K562 (cell line): ENCODE results near the gene LRRC3B. TPM values are rescaled to one million over a fixed set of nuclear protein-coding genes. Genes with fewer than 3 reads are reported as not detected.

Experiments used
- CBX2 ChIP-seq: fragments of 200-600 bp; sonication (generic); IDR thresholded peaks from one replicate; pipeline ENCODE4 v1.6.1; 2012; ENCODE audit warnings: mild to moderate bottlenecking, low read length, inconsistent platforms; ENCODE audit not compliant: insufficient read depth, poor library complexity, severe bottlenecking
- FIP1L1 ChIP-seq: fragments of 200-400 bp; formaldehyde crosslinking; IDR thresholded peaks from 2 replicates; pipeline ENCODE4 v1.6.1; 2018; ENCODE audit warnings: mild to moderate bottlenecking, low read depth, low read length; ENCODE audit not compliant: poor library complexity, severe bottlenecking
- HDAC2 ChIP-seq: fragments of 450-650 bp; IDR thresholded peaks from 2 replicates; pipeline ENCODE4 v1.6.1; 2016; ENCODE audit warnings: mild to moderate bottlenecking
- HDAC6 ChIP-seq: IDR thresholded peaks from 2 replicates; pipeline ENCODE4 v1.6.1; 2012; ENCODE audit warnings: low read depth, mild to moderate bottlenecking, control low read depth, inconsistent platforms, low read length, moderate library complexity
- HDAC8 ChIP-seq: fragments of 450-650 bp; IDR thresholded peaks from 2 replicates; pipeline ENCODE4 v1.6.1; 2016; ENCODE audit warnings: mild to moderate bottlenecking, missing genetic modification characterization, moderate library complexity, missing compliant biosample characterization
- MAZ ChIP-seq, 2 experiments: fragments of 450-650 bp in 1 of 2; sonication (generic) in 1 of 2; formaldehyde crosslinking; IDR thresholded peaks in 1 of 2; conservative IDR thresholded peaks in 1 of 2; 2 replicates each; pipeline versions ENCODE4 v1.4.0 to v1.5.0; 2020; ENCODE audit warnings: mild to moderate bottlenecking in 1 of 2, missing genetic modification reagents in 1 of 2
- NR4A1 ChIP-seq, 2 experiments: fragments of 250-450 bp in 1 of 2; fragments of 450-650 bp in 1 of 2; sonication (Bioruptor Pico) in 1 of 2; IDR thresholded peaks; 2 replicates each; pipeline versions ENCODE4 v1.4.0 to v1.6.1; 2016 to 2020; ENCODE audit warnings: mild to moderate bottlenecking in 2 of 2, missing compliant biosample characterization in 1 of 2, missing genetic modification characterization in 1 of 2, moderate library complexity in 1 of 2
- SETDB1 ChIP-seq: IDR thresholded peaks from one replicate; pipeline ENCODE4 v1.6.1; 2012; ENCODE audit warnings: low read length, control low read depth, inconsistent platforms
- ZNF436 ChIP-seq: fragments of 250-450, 450-650 bp; sonication (Bioruptor Pico); formaldehyde crosslinking; IDR thresholded peaks from 2 replicates; pipeline ENCODE4 v1.7.0; 2020; ENCODE audit warnings: mild to moderate bottlenecking
- polyA plus RNA-seq, 8 experiments: library from polyadenylated mRNA; depleted of rRNA in 4 of 8; stranded (reverse) in 5 of 8; unstranded in 3 of 8; fragments of >200 nt; fragmentation: Nextera tagmentation in 2 of 8; fragmentation: Illumina TruSeq in 1 of 8; extraction: Ambion mirVana in 2 of 8; extraction: Trizol in 1 of 8; gene quantifications; 2 replicates each; pipeline versions ENCODE4 v1.2.1 to v1.2.3, GENCODE V29; 2011 to 2014; ENCODE audit warnings: inconsistent platforms in 1 of 8, missing spikeins in 1 of 8
- total RNA-seq, 7 experiments: library from RNA; depleted of rRNA in 6 of 7; stranded (reverse); fragments of >200 nt in 6 of 7; fragmentation: Illumina TruSeq in 2 of 7; extraction: Trizol in 2 of 7; gene quantifications; 2 replicates each; pipeline versions ENCODE4 v1.2.1 to v1.2.3, GENCODE V29; 2011 to 2021; ENCODE audit warnings: low replicate concordance in 1 of 7
- TF ChIP-seq, protein P1 (sequence below), 2 experiments: fragments of 450-650 bp in 1 of 2; sonication (generic) in 1 of 2; formaldehyde crosslinking in 1 of 2; IDR thresholded peaks; 2 replicates each; pipeline versions ENCODE4 v1.7.1 to v1.9.0; 2016 to 2022; ENCODE audit warnings: inconsistent platforms in 1 of 2, mild to moderate bottlenecking in 1 of 2, missing genetic modification reagents in 1 of 2
- TF ChIP-seq, protein P2 (sequence below): fragments of 450-650 bp; IDR thresholded peaks from 2 replicates; pipeline ENCODE4 v1.6.1; 2017; ENCODE audit warnings: antibody characterized with exemption

Gene LRRC3B
- total and polyA plus RNA-seq, 9 of the 15 experiments (the other 6 are each of a cell fraction or from before 2014, with no cell fraction given): under 0.01 to 0.33 TPM; not detected in 7

DNA sequence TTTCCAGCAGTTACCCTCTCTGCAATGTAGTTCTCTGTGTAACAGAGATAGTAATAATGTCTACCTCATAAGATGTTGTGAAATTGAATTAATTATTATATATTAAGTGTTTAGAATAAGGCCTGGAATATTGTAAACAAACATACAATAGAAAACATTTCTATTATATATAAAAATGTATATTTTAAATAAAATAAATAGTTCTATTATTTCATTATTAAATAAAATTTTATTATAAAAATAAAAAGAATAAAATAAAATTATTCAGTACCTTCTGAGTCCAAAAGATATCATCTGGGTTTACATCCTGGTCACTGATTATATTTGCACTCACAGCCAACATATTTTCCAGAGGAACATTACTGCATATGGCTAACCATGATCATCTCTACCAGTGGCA is 135.4 kb downstream of the LRRC3B start (continued):
- TF ChIP-seq, protein P1, sequence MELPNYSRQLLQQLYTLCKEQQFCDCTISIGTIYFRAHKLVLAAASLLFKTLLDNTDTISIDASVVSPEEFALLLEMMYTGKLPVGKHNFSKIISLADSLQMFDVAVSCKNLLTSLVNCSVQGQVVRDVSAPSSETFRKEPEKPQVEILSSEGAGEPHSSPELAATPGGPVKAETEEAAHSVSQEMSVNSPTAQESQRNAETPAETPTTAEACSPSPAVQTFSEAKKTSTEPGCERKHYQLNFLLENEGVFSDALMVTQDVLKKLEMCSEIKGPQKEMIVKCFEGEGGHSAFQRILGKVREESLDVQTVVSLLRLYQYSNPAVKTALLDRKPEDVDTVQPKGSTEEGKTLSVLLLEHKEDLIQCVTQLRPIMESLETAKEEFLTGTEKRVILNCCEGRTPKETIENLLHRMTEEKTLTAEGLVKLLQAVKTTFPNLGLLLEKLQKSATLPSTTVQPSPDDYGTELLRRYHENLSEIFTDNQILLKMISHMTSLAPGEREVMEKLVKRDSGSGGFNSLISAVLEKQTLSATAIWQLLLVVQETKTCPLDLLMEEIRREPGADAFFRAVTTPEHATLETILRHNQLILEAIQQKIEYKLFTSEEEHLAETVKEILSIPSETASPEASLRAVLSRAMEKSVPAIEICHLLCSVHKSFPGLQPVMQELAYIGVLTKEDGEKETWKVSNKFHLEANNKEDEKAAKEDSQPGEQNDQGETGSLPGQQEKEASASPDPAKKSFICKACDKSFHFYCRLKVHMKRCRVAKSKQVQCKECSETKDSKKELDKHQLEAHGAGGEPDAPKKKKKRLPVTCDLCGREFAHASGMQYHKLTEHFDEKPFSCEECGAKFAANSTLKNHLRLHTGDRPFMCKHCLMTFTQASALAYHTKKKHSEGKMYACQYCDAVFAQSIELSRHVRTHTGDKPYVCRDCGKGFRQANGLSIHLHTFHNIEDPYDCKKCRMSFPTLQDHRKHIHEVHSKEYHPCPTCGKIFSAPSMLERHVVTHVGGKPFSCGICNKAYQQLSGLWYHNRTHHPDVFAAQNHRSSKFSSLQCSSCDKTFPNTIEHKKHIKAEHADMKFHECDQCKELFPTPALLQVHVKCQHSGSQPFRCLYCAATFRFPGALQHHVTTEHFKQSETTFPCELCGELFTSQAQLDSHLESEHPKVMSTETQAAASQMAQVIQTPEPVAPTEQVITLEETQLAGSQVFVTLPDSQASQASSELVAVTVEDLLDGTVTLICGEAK (IDR thresholded peaks at IDR 0.05): no peak
- TF ChIP-seq, protein P1 (CRISPR knock-in tag; IDR thresholded peaks at IDR 0.05): no peak
- TF ChIP-seq SETDB1 (no peak), HDAC8 (tag) (no peak), MAZ (CRISPR knock-in tag; conservative IDR thresholded peaks at IDR 0.05 in 1 of 2, IDR thresholded peaks at IDR 0.05 in 1 of 2) (no peak), ZNF436 (CRISPR knock-in tag) (no peak), HDAC2 (no peak), FIP1L1 (no peak), NR4A1 (CRISPR knock-in tag; IDR thresholded peaks at IDR 0.05) (no peak), NR4A1 (tag; IDR thresholded peaks at IDR 0.05) (no peak), HDAC6 (no peak), CBX2 (no peak)
- TF ChIP-seq, protein P2, sequence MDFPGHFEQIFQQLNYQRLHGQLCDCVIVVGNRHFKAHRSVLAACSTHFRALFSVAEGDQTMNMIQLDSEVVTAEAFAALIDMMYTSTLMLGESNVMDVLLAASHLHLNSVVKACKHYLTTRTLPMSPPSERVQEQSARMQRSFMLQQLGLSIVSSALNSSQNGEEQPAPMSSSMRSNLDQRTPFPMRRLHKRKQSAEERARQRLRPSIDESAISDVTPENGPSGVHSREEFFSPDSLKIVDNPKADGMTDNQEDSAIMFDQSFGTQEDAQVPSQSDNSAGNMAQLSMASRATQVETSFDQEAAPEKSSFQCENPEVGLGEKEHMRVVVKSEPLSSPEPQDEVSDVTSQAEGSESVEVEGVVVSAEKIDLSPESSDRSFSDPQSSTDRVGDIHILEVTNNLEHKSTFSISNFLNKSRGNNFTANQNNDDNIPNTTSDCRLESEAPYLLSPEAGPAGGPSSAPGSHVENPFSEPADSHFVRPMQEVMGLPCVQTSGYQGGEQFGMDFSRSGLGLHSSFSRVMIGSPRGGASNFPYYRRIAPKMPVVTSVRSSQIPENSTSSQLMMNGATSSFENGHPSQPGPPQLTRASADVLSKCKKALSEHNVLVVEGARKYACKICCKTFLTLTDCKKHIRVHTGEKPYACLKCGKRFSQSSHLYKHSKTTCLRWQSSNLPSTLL: no peak
